Heart left ventricle (tissue), 16 donors: ENCODE data around the gene DDHD1. TPM values are rescaled to one million over a fixed set of nuclear protein-coding genes. Genes with fewer than 3 reads are reported as not detected.
A peak's percentile ranks its signal among the peaks of the same experiment; 100 is the strongest.

ENCODE experiments used
- ATAC-seq, 4 donors: fragments of 200-7000 bp; cut with Tn5 transposase; one replicate each; pipeline ENCODE4 v1.9.1; 2020 to 2022; ENCODE audit warnings: moderate library complexity in 4 of 4, mild to moderate bottlenecking in 3 of 4, moderate number of reproducible peaks in 1 of 4
- DNase-seq, 5 donors: peaks; one replicate each; pipeline ENCODE4 v3.0.0-alpha.2; 2020
- H3K27ac ChIP-seq, 12 donors: fragments of 200-600 bp; sonication (generic) in 4 of 12; one replicate each; pipeline versions ENCODE4 v1.5.0 to v1.8.0; 2016 to 2022; ENCODE audit warnings: mild to moderate bottlenecking in 2 of 12
- H3K27me3 ChIP-seq, 9 donors: fragments of 200-600 bp; sonication (generic) in 2 of 9; one replicate each; pipeline versions ENCODE4 v1.5.1 to v1.8.0; 2016 to 2022; ENCODE audit warnings: mild to moderate bottlenecking in 3 of 9
- H3K36me3 ChIP-seq, 9 donors: fragments of 200-600 bp; sonication (generic) in 2 of 9; one replicate each; pipeline versions ENCODE4 v1.5.0 to v1.8.0; 2018 to 2022; ENCODE audit warnings: mild to moderate bottlenecking in 2 of 9
- H3K4me1 ChIP-seq, 12 donors: fragments of 200-600 bp; sonication (generic) in 4 of 12; one replicate each; pipeline versions ENCODE4 v1.5.0 to v1.8.0; 2016 to 2022; ENCODE audit warnings: mild to moderate bottlenecking in 3 of 12
- H3K4me3 ChIP-seq, 12 donors: fragments of 200-600 bp; sonication (generic) in 4 of 12; one replicate each; pipeline versions ENCODE4 v1.5.0 to v1.8.0; 2017 to 2022; ENCODE audit warnings: mild to moderate bottlenecking in 9 of 12, moderate library complexity in 4 of 12
- H3K9me3 ChIP-seq, 12 donors: fragments of 200-600 bp; sonication (generic) in 4 of 12; one replicate each; pipeline versions ENCODE4 v1.5.0 to v1.8.0; 2016 to 2022; ENCODE audit warnings: mild to moderate bottlenecking in 1 of 12
- CTCF ChIP-seq, 12 donors: fragments of 200-600 bp; sonication (generic) in 4 of 12; IDR thresholded peaks; one replicate each; pipeline versions ENCODE4 v1.5.0 to v1.8.0; 2018 to 2022; ENCODE audit warnings: antibody characterized with exemption in 12 of 12, mild to moderate bottlenecking in 5 of 12
- POLR2A ChIP-seq, 2 donors: fragments of 450-650 bp; IDR thresholded peaks; one replicate each; pipeline ENCODE4 v1.6.1; 2017; ENCODE audit warnings: antibody characterized with exemption in 2 of 2, mild to moderate bottlenecking in 2 of 2, moderate library complexity in 2 of 2
- WGBS, 4 donors: extraction: QIAGEN DNeasy Blood & Tissue Kit in 2 of 4; methylation state at CpG; one replicate each; pipeline versions ENCODE4 v1.1.5 to v1.1.7; 2013 to 2018; 5-methylcytosine and 5-hydroxymethylcytosine counted together
- intact Hi-C, 10 donors: fragments of 100-400 bp; cut with DNase I; formaldehyde crosslinking; loops; one replicate each; pipeline versions ENCODE4 v1.11.1 to v1.14.2; 2022
- polyA plus RNA-seq, 2 donors: library from polyadenylated mRNA; stranded (reverse); fragments of 200-250 nt; gene quantifications; one replicate each; pipeline ENCODE4 v1.2.3, GENCODE V29; 2013
- total RNA-seq, 9 donors: library from RNA; depleted of rRNA in 2 of 9; stranded (reverse); fragments of >200 nt in 2 of 9; fragmentation: NEBNext Ultra II Directional in 3 of 9; extraction: Animal tissue kit (Norgen Biotek cat#: 25700) in 3 of 9; gene quantifications; one replicate each; pipeline versions ENCODE4 v1.1.0 to v1.2.4, GENCODE V29; 2016 to 2023
- donor health status: ischemic (EF 13 %, LVEDD 7.1; RV severe dilation, severe dysfunction).
- donor health status: healthy with polysubstance abuse.
- donor health status: DM: no; HTN: yes; CAD: no.
- donor health status: DM: no; HTN: no; CAD: no.
- donor health status: ischemic (EF 25% LVEDD 6.9; RV normal size, moderate dysfunction).
- donor health status: ischemic (EF 25% LVEDD 5.7; RV mildly dilated, moderate dysfunction).
- donor health status: healthy.
- donor health status: DM: yes; HTN: yes; CAD: no.
- donor health status: ischemic (EF 35%, LVEDD 5.7; RV mildly dilated, moderate dysfunction).
- donor health status: nonischemic (EF 11% LVEDD 7.7; RV severe dilation, severe dysfunction).
- donor health status: DM: yes; HTN: yes; CAD: no.
- donor health status: PGD.
- donor health status: ischemic (EF 29% LVEDD 5.4; RV normal size, mild dysfunction).
- donor health status: nonischemic (EF 23%, LVEDD 6.1; RV moderate dilation, normal function).

The DDHD1 gene
- total and polyA plus RNA-seq, 11 donors = 3.5 to 12.1 (median 7.0) TPM

DNA sequence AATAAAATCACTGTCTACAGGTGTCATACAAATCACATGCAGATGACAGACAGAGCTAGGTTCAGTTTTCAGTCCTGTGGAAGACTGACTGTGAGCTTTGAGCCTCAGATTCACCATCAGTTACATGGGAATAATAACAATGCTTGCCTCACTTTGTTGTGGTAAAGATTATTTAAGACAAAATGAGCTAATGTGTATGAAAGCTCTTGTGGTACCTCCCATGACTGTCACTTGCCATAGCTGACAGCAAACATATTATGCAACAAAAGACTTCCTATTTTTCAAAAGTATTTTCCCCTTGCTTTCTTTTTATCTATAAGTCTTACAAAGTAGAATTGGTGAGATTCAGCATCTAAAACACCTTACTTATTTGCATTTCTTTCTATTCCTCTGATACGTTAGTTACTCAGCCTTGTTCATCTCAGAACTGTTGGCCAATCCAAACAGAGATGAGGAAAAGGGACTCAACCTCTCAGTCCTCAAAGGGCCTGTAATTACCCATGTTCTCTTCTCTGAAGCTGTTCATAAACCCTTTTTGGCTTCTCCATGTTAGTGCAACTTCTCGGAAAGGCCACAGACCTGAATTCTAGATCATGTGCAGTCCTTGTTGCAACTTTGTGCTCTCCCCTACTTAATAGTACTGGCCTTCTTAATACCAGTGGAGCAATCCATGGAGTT is 8.8 kb upstream of the DDHD1 start:
- H3K27ac ChIP-seq = peak overlapping the region in 1 of 12 donors; percentile 68
- 90 to 96% (median 92%) methylated on average over 2 of the region's 2 CpGs for WGBS, 4 donors
- H3K4me3 ChIP-seq = no peak overlapping the region
- intact Hi-C loops = no loop called here
- no peak for ATAC-seq
- no peaks in the 10 kb centered on the region for H3K36me3 ChIP-seq
- H3K27me3 ChIP-seq = no peaks in the 10 kb centered on the region
- peaks cover 0 to 7% (median 0%) of the 10 kb centered on the region in 12 donors for H3K9me3 ChIP-seq
- peaks cover 0 to 7% (median 0%) of the 10 kb centered on the region in 12 donors for H3K4me1 ChIP-seq
- no peak for DNase-seq
- no peak for TF ChIP-seq CTCF (IDR thresholded peaks at IDR 0.05)
- TF ChIP-seq POLR2A (IDR thresholded peaks at IDR 0.05) = no peak

DNA sequence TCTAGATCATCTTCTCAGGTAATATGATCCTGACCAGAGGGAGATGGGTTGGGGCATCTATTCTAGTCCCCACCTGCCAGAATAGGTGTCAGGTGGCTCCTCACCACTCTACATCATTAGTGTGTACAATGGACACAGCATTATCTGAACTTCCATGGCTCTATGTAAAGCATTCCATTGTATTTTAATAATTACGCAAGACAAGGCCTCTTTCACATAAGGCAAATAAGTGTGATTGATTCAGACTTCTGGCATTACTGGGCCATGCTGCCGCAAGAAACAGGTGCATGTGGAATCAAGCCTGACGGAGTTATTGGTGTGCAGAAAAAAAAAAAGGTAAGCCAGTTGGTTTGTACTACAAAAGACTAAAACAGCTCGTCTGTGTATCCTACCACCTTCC is 3.1 kb upstream of the DDHD1 start:
- Histone ChIP-seq H3K9me3 (no peaks in the 10 kb centered on the region), H3K4me1 (peaks cover 0 to 12% (median 4%) of the 10 kb centered on the region in 12 donors), H3K4me3 (no peak overlapping the region), H3K27me3 (no peaks in the 10 kb centered on the region), H3K36me3 (no peaks in the 10 kb centered on the region), H3K27ac (no peak overlapping the region)
- DNase-seq = no peak
- intact Hi-C loops = loop anchor here in 2 of 10 donors (10.0 kb wide), 2 partner anchors 139 to 451 kb away; partner anchors contain the start of gene PSMC6 (in 1 of the 2)
- ATAC-seq = no peak
- WGBS, 4 donors = 92 to 97% (median 96%) methylated on average over 4 of the region's 4 CpGs
- TF ChIP-seq POLR2A (IDR thresholded peaks at IDR 0.05) (no peak), CTCF (IDR thresholded peaks at IDR 0.05) (no peak)

GRCh38 chr14:53153702-53154112 is 584 bp upstream of the DDHD1 start:
- intact Hi-C loops = loop anchor here in 2 of 10 donors (5.0 to 10.0 kb wide), 4 partner anchors 141 to 449 kb away; partner anchors contain the start of gene PSMC6 (in 1 of the 2)
- no peaks in the 10 kb centered on the region for H3K36me3 ChIP-seq
- ATAC-seq = no peak
- TF ChIP-seq CTCF (IDR thresholded peaks at IDR 0.05) = no peak
- no peak for TF ChIP-seq POLR2A (IDR thresholded peaks at IDR 0.05)
- DNase-seq = no peak
- H3K4me3 ChIP-seq = peak overlapping the region; percentile 58 to 96 (median 88)
- no peaks in the 10 kb centered on the region for H3K27me3 ChIP-seq
- peaks cover 0 to 37% (median 15%) of the 10 kb centered on the region in 12 donors for H3K4me1 ChIP-seq
- peak overlapping the region in 11 of 12 donors; percentile 85 to 95 (median 89) for H3K27ac ChIP-seq
- no peaks in the 10 kb centered on the region for H3K9me3 ChIP-seq
- WGBS, 4 donors = 84 to 87% (median 87%) methylated on average over 4 of the region's 4 CpGs

GRCh38 chr14:53152184-53152886 is 788 bp downstream of the DDHD1 start:
- ATAC-seq (peak; percentile 21 to 68 (median 62)), DNase-seq (peak; percentile 43 to 81 (median 57))
- Histone ChIP-seq H3K27me3 (no peaks in the 10 kb centered on the region), H3K4me1 (peaks cover 0 to 49% (median 15%) of the 10 kb centered on the region in 12 donors), H3K36me3 (no peaks in the 10 kb centered on the region), H3K9me3 (no peaks in the 10 kb centered on the region), H3K4me3 (peak overlapping the region; percentile 58 to 96 (median 88)), H3K27ac (peak overlapping the region; percentile 80 to 95 (median 89))
- TF ChIP-seq POLR2A (IDR thresholded peaks at IDR 0.05) (no peak), CTCF (IDR thresholded peaks at IDR 0.05) (no peak)
- intact Hi-C loops = loop anchor here in 2 of 10 donors (5.0 to 10.0 kb wide), 4 partner anchors 142 to 448 kb away; partner anchors contain the start of gene PSMC6 (in 1 of the 2)
- WGBS, 4 donors = 0% methylated on average over 29 to 73 of the region's 73 CpGs
